ENCODE results near the gene PIAS2. TPM values are rescaled to one million over a fixed set of nuclear protein-coding genes. Genes with fewer than 3 reads are reported as not detected.

The PIAS2 gene
- total RNA-seq, 1 donor = 36.6 TPM

- no peaks in the 10 kb centered on the region for H3K79me2 ChIP-seq (ENCODE audit: insufficient read depth, low read length)
- no peaks in the 10 kb centered on the region for H3K4me1 ChIP-seq (ENCODE audit: insufficient read depth, low read length)
- peaks cover 49% of the 10 kb centered on the region for H3K27me3 ChIP-seq (ENCODE audit: insufficient read depth, low read length)
- H3K4me2 ChIP-seq (ENCODE audit: insufficient read depth, low read length) = no peak overlapping the region
- TF ChIP-seq, protein P1, sequence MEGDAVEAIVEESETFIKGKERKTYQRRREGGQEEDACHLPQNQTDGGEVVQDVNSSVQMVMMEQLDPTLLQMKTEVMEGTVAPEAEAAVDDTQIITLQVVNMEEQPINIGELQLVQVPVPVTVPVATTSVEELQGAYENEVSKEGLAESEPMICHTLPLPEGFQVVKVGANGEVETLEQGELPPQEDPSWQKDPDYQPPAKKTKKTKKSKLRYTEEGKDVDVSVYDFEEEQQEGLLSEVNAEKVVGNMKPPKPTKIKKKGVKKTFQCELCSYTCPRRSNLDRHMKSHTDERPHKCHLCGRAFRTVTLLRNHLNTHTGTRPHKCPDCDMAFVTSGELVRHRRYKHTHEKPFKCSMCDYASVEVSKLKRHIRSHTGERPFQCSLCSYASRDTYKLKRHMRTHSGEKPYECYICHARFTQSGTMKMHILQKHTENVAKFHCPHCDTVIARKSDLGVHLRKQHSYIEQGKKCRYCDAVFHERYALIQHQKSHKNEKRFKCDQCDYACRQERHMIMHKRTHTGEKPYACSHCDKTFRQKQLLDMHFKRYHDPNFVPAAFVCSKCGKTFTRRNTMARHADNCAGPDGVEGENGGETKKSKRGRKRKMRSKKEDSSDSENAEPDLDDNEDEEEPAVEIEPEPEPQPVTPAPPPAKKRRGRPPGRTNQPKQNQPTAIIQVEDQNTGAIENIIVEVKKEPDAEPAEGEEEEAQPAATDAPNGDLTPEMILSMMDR (IDR thresholded peaks at IDR 0.05; ENCODE audit: extremely low read depth, low read depth, low read length) = no peak
- H2AFZ ChIP-seq (ENCODE audit: low read length) = no peak overlapping the region
- H3K9me3 ChIP-seq (ENCODE audit: low read depth, low read length) = no peaks in the 10 kb centered on the region
- no peak overlapping the region for H3K4me3 ChIP-seq (ENCODE audit: insufficient read depth, low read length)
- no peak overlapping the region for H3K27ac ChIP-seq (ENCODE audit: low read depth, low read length)
- H4K20me1 ChIP-seq (ENCODE audit: insufficient read depth, low read length) = no peaks in the 10 kb centered on the region
- H3K36me3 ChIP-seq (ENCODE audit: insufficient read depth, low read length) = no peaks in the 10 kb centered on the region
- DNase-seq (ENCODE audit: insufficient read length, low spot score, missing footprints) = no peak
Observed at GRCh38 chr18:46756025-46756558, 161.2 kb downstream of the PIAS2 start.

GRCh38 chr18:46755315-46756024 lies 161.8 kb downstream of the PIAS2 start:
- Histone ChIP-seq H3K27me3 (ENCODE audit: insufficient read depth, low read length) (peaks cover 49% of the 10 kb centered on the region), H3K4me2 (ENCODE audit: insufficient read depth, low read length) (no peak overlapping the region), H2AFZ (ENCODE audit: low read length) (no peak overlapping the region)

DNA sequence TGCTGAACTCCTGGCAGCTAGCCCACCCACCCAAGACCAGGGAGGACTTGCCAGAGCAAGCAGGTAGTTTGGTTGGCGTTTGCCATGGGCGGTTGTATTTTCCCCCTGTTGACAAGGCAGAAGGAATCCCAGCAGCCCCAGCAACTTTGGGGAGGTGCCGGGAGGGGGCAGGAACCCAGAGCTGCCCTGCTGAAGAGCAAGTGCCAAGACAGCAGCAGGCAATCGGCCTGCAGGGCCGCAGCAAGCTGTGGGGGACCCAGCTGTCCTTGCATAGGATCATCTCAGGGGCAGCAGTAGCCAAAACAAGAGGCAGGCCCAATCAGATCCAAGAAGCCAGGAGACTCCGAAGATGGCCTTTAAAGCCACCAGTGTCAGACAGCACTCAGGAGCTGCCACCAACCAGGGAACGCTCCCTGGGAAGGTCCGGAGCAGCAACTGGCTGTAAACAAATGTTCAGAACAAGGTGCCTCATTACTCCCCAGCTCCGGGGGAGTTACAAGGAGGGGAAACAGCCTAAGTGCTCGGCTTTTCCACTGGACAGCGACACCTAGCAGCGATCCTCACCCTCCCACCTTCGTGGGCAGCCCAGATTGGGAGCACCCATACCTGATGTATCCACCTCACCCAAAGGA lies 162.5 kb downstream of the PIAS2 start:
- H2AFZ ChIP-seq (ENCODE audit: low read length) = no peak overlapping the region
- no peaks in the 10 kb centered on the region for H3K9me3 ChIP-seq (ENCODE audit: low read depth, low read length)
- H3K4me2 ChIP-seq (ENCODE audit: insufficient read depth, low read length) = no peak overlapping the region
- DNase-seq (ENCODE audit: insufficient read length, low spot score, missing footprints) = no peak
- no peaks in the 10 kb centered on the region for H4K20me1 ChIP-seq (ENCODE audit: insufficient read depth, low read length)
- TF ChIP-seq, protein P1 (IDR thresholded peaks at IDR 0.05; ENCODE audit: extremely low read depth, low read depth, low read length) = no peak
- H3K27ac ChIP-seq (ENCODE audit: low read depth, low read length) = no peak overlapping the region
- H3K4me1 ChIP-seq (ENCODE audit: insufficient read depth, low read length) = no peaks in the 10 kb centered on the region
- no peak overlapping the region for H3K4me3 ChIP-seq (ENCODE audit: insufficient read depth, low read length)
- peaks cover 47% of the 10 kb centered on the region for H3K27me3 ChIP-seq (ENCODE audit: insufficient read depth, low read length)
- H3K36me3 ChIP-seq (ENCODE audit: insufficient read depth, low read length) = no peaks in the 10 kb centered on the region
- H3K79me2 ChIP-seq (ENCODE audit: insufficient read depth, low read length) = no peaks in the 10 kb centered on the region

More at GRCh38 chr18:46755315-46756024, 161.8 kb downstream of the PIAS2 start:
- no peaks in the 10 kb centered on the region for H3K36me3 ChIP-seq (ENCODE audit: insufficient read depth, low read length)
- H3K4me3 ChIP-seq (ENCODE audit: insufficient read depth, low read length) = no peak overlapping the region
- TF ChIP-seq, protein P1 (IDR thresholded peaks at IDR 0.05; ENCODE audit: extremely low read depth, low read depth, low read length) = no peak
- H3K27ac ChIP-seq (ENCODE audit: low read depth, low read length) = no peak overlapping the region
- H3K9me3 ChIP-seq (ENCODE audit: low read depth, low read length) = no peaks in the 10 kb centered on the region
- H4K20me1 ChIP-seq (ENCODE audit: insufficient read depth, low read length) = no peaks in the 10 kb centered on the region
- no peak for DNase-seq (ENCODE audit: insufficient read length, low spot score, missing footprints)
- H3K79me2 ChIP-seq (ENCODE audit: insufficient read depth, low read length) = no peaks in the 10 kb centered on the region
- H3K4me1 ChIP-seq (ENCODE audit: insufficient read depth, low read length) = no peaks in the 10 kb centered on the region

GRCh38 chr18:46754188-46754587 lies 163.1 kb downstream of the PIAS2 start:
- no peak overlapping the region for H3K27ac ChIP-seq (ENCODE audit: low read depth, low read length)
- H3K9me3 ChIP-seq (ENCODE audit: low read depth, low read length) = no peaks in the 10 kb centered on the region
- no peak for DNase-seq (ENCODE audit: insufficient read length, low spot score, missing footprints)
- TF ChIP-seq, protein P1 (IDR thresholded peaks at IDR 0.05; ENCODE audit: extremely low read depth, low read depth, low read length) = no peak
- no peaks in the 10 kb centered on the region for H4K20me1 ChIP-seq (ENCODE audit: insufficient read depth, low read length)
- H3K27me3 ChIP-seq (ENCODE audit: insufficient read depth, low read length) = peaks cover 42% of the 10 kb centered on the region
- H3K36me3 ChIP-seq (ENCODE audit: insufficient read depth, low read length) = no peaks in the 10 kb centered on the region
- no peak overlapping the region for H2AFZ ChIP-seq (ENCODE audit: low read length)
- no peak overlapping the region for H3K4me3 ChIP-seq (ENCODE audit: insufficient read depth, low read length)
- no peak overlapping the region for H3K4me2 ChIP-seq (ENCODE audit: insufficient read depth, low read length)
- H3K4me1 ChIP-seq (ENCODE audit: insufficient read depth, low read length) = no peaks in the 10 kb centered on the region
- no peaks in the 10 kb centered on the region for H3K79me2 ChIP-seq (ENCODE audit: insufficient read depth, low read length)

Measured in osteoblast (primary cell).